ENCODE results near the gene BLTP2.
A peak's percentile ranks its signal among the peaks of the same experiment; 100 is the strongest.
"Not testable (repeated sequence)": the region's sequence is repeated elsewhere in the genome, so short reads cannot be mapped to it uniquely, and the experiment has no call there.

Gene BLTP2

GRCh38 chr17:28644787-28645575 lies at the start of gene BLTP2:
BLTP2 (minus strand) TSS chr17:28645158; CDS start chr17:28645056, 102 bp downstream.
- peak; percentile 98 for DNase-seq

DNA sequence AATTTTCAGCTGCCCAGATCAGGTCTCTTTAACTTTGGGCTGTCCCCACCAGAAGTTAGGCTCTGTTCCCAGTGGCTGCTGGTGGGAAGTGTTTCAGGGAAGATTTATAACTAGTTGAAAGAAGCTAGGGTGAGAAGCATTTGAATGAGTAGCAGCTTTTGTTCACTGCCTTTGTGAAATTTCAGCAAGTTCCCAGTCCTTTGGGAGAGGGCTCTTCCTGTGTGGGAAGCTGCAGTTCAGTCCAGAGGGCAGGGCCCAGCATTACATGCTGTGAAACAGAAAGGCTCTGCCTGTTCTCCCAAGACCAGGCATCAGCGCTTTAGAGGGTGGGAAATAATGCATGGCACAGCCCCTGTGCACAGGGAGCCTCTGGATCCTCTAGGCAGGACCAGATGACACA lies 48.9 kb upstream of the BLTP2 start:
- DNase-seq, result no peak

GRCh38 chr17:28689011-28689410 lies 44.1 kb upstream of the BLTP2 start:
- no peak for DNase-seq

- DNase-seq, result no peak
Observed at GRCh38 chr17:28688481-28688880, 43.5 kb upstream of the BLTP2 start.

DNA sequence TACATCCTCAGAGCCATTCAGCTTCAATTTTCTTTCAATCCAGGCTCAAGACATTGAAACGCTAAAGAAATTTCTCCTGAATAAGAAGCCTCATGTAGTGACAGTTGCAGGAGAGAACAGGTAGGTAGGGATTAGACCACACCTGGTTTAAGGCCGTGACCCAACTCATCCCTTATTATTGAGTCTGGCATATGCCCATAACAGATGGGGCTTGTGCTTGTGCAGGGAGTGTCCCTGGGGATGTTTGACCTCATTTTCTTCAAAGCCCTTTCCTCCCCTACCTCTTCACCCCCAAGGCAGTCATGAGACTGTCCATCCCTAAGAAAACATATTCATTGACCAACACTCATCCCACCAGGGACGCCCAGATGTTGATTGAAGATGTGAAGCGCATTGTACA lies 41.3 kb upstream of the BLTP2 start:
- no peak for DNase-seq

DNA sequence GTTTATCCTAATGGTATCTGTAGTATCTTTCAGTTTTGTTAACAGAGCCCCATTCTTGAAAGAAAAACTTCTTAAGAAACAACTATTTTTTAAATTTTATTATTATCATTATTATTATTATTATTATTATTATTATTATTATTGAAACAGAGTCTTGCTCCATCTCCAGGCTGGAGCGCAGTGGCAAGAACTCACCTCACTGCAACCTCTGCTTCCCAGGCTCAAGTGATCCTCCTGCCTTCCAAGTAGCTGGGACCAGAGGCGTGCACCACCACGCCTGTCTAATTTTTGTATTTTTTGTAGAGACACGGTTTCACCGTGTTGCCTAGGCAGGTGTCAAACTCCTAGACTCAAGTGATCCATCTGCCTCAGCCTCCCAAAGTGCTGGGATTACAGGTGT lies 40.4 kb upstream of the BLTP2 start:
- no peak for DNase-seq

- no peak for DNase-seq
Observed at GRCh38 chr17:28684963-28685362, 40.0 kb upstream of the BLTP2 start.

DNA sequence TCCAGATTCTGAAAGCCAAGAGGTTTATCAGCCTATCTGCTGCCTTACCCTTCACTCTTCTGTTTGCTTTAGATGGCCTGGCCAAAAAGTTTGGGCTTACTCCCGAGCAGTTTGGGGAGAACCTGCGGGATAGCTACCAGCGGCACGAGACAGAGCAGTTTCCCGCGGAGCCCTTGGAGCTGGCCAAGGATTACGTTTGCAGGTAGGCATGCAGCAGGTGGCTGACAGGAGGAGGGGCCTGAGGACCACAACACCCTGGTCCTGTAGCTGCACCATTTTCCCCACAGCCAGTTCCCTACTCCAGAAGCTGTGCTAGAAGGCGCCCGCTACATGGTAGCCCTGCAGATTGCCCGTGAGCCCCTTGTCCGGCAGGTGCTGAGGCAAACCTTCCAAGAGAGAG lies 37.7 kb upstream of the BLTP2 start:
- DNase-seq, result no peak

DNA sequence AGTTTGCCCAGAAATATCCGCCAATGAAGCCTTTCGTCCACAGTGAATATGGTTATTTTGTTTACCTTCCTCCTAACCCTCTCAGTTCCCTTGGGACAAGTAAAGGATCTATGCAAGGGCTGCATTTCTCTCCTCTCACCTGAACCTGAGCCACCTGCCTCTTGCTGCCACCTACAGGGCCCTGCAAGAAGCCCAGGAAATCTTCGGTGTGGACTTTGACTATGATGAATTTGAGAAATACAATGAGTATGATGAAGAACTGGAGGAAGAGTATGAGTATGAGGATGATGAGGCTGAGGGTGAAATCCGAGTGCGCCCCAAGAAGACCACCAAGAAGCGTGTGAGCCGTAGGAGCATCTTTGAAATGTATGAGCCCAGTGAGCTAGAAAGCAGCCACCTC lies 31.0 kb upstream of the BLTP2 start:
- DNase-seq, result no peak

DNA sequence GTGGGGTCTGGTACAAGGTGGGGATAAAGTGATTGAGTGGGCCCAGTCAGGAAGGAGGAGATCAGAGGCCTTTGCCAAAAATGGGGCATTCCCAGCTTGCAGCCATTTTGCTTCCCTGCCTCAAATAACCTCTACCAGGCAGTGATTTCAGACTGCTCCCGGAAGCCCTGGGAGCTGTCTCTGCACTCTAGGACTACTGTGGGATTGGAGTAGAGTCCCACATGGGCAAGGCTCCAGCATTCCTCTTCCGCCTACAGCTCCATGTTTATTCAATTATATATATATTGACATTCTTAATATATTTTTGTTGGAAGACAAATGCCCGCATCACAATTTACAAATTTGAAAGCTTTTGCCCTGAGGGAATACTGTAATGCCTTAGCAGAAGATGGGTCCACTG lies 30.5 kb upstream of the BLTP2 start:
- no peak for DNase-seq

DNA sequence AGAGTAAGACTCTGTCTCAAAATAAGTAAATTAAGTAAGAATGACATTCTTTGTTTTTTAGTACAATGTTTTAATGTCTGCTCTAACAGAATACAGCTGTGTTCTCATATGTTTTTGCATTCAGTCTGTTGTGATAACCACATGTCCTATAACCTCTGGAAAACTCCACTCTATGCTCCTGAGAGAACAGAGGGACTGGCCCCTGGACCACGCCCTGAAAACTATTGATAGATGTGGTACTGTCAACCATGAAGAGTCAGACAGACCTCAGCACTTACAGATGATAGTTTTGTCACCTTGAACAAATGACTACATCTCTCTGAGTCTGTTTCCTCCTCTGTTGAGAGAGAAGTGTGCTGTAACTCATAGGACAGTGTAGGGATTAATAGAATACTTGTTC lies 25.0 kb upstream of the BLTP2 start:
- DNase-seq, result no peak

DNA sequence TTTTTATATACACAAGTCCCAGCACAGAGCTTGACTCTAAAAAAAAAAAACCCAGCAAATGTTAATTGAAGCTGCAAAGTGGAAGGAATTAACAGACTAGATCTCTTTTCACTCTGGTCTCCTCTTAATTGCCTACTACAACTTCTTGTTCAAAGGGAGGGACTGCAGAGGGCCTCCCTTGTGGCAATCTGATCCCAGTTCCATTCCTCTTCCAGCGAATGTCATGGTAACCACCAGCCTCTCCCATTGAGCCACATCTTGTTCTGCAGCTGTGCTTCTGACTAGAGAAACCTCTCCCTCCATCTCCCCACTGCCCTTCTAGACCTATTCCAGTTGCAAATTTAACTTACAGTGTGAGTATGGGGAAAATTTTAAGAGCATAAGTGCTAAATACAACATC lies 22.9 kb upstream of the BLTP2 start:
- DNase-seq, result no peak

DNA sequence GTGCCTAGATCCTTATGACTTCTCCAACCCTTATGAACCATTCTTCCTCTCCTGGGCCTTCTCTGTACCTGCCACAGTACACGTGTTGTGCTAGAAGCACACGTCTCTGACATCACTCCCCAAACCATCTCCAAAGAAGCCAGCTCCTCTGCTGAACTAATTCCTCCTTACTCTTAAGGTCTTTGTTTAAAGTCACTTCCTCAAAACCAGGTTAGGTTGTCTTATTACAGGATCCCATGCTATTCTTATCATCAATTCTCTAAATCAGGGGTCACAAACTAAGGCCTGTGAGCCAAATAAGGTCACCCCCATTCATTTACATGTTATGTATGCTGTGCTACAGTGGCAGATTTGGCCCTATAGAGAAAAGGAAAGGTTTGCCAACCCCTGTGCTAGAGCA lies 21.0 kb upstream of the BLTP2 start:
- DNase-seq, result no peak

DNA sequence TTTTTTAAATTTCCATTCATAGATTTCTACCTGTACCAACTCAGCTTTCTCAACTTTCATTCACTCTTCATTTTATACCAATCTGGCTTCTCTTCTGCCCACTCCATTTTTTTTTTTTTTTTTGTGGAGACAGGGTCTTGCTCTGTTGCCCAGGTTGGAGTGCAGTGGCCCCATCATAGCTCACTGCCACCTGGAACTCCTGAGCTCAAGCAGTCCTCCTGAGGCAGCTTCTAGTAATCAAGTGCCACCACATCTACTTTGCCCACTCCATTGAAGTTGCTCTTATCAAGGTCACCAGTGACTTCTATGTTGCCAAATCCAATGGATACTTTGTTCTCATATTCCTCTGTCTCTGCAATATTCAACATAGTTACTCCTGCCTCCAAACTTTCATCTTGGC lies 18.8 kb upstream of the BLTP2 start:
- DNase-seq, result no peak

- DNase-seq, result no peak
Observed at GRCh38 chr17:28662527-28662829, 17.5 kb upstream of the BLTP2 start.

DNA sequence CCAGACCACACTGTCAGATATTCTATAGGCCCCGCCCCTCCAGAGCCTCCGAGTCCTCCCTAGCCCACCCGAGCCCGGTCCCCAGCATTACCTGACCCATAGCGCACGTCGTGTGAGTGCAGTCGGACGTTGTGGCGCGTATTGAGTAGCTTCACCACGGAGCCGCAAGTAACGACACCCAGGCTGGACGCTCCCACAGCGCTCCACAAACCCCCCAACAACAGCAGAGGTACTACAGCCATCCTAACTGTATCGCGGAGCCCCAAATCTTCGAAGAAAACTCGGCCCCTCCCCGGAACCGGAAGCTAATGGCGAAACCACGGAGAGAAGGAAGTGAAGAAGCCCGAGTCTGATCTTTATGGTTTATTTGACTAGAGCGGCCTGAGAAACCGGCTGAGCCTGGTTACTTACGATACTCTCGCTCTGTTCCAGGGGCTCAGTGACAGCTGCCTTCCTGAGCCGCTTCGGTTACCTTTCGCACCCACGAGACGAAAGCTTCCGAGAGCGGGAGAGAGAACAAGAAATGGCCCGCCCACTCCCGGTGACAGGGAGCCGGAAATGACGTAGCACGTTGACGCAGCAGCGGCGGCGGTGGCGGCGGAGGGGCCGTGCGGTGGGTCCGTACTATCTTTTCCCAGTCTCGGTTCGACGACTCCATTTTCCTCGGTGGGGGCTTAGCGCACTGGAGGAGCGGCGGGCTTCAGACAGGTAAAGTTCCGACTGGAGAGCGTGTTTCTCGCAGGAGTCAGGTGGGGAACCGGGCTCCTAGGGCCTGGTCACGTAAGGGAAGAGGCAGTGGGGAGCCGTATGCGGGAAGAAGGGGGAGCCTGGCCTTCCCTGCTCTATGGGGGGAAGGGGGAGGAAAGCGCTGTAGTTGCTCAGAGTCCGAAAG lies 16.9 kb upstream of the BLTP2 start, which contains the start of the genes SDF2 and SUPT6H:
SDF2 (minus strand) TSS at position 272 of the 892 bp plus-strand sequence; CDS start at position 242, 30 bp downstream.
SUPT6H (plus strand) TSS at position 571 of the 892 bp plus-strand sequence. CDS start 11,197 bp downstream, outside the sequence.
- peak; percentile 97 for DNase-seq

GRCh38 chr17:28659497-28659881 lies 14.5 kb upstream of the BLTP2 start:
- DNase-seq, result not testable (repeated sequence)

DNA sequence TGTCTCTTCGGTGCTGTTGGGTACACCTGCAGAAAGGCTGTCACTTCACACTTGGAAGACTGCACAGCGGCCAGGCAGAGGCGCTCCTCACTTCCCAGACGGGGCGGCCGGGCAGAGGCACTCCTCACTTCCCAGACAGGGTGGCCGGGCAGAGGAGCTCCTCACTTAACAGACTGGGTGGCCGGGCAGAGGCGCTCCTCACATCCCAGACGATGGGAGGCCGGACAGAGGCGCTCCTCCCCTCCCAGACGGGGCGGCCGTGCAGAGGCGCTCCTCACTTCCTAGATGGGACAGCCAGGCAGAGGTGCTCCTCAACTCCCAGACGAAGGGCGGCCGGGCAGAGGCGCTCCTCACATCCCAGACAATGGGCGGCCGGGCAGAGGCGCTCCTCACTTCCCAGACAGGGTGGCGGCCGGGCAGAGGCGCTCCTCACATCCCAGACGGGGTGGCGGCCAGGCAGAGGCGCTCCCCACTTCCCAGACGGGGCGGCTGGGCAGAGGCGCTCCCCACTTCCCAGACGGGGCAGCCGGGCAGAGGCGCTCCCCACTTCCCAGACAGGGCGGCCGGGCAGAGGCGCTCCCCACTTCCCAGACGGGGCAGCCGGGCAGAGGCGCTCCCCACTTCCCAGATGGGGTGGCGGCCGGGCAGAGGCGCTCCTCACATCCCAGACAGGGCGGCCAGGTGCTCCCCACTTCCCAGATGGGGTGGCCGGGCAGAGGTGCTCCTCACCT lies 14.0 kb upstream of the BLTP2 start:
- DNase-seq, result not testable (repeated sequence)

DNA sequence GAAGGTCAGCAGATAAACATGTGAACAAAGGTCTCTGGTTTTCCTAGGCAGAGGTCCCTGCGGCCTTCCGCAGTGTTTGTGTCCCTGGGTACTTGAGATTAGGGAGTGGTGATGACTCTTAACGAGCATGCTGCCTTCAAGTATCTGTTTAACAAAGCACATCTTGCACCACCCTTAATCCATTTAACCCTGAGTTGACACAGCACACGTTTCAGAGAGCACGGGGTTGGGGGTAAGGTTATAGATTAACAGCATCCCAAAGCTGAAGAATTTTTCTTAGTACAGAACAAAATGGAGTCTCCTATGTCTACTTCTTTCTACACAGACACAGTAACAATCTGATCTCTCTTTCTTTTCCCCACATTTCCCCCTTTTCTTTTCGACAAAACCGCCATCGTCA lies 13.4 kb upstream of the BLTP2 start:
- DNase-seq, result not testable (repeated sequence)

- DNase-seq, result no peak
Observed at GRCh38 chr17:28657756-28658155, 12.8 kb upstream of the BLTP2 start.

- no peak for DNase-seq
Observed at GRCh38 chr17:28655160-28655559, 10.2 kb upstream of the BLTP2 start.

GRCh38 chr17:28648698-28649097 lies 3.7 kb upstream of the BLTP2 start:
- no peak for DNase-seq

- DNase-seq, result no peak
Observed at GRCh38 chr17:28646039-28646754, 1.2 kb upstream of the BLTP2 start.
